Neural progenitor cell (in vitro differentiated cells): Measurements from ENCODE around the gene CD28. TPM values are rescaled to one million over a fixed set of nuclear protein-coding genes. Genes with fewer than 3 reads are reported as not detected.

Experiments used
- DNase-seq: peaks from one replicate; pipeline ENCODE4 v3.0.0-alpha.2; 2016; ENCODE audit warnings: low spot score
- H2AFZ ChIP-seq: fragments of 200-600 bp; sonication (generic); replicated peaks from 2 replicates; pipeline ENCODE4 v1.6.1; 2016; ENCODE audit warnings: antibody characterized with exemption
- H3F3A ChIP-seq: fragments of 200-600 bp; sonication (generic); 2 replicates; pipeline ENCODE4 v1.6.1; 2016; ENCODE audit warnings: antibody characterized with exemption, low read depth
- H3K27ac ChIP-seq: fragments of 200-600 bp; sonication (generic); 2 replicates; pipeline ENCODE4 v1.5.1; 2016; ENCODE audit warnings: mild to moderate bottlenecking
- H3K27me3 ChIP-seq: fragments of 200-600 bp; sonication (generic); 2 replicates; pipeline ENCODE4 v1.6.1; 2016; ENCODE audit warnings: mild to moderate bottlenecking, moderate library complexity
- H3K36me3 ChIP-seq: fragments of 200-600 bp; sonication (generic); 2 replicates; pipeline ENCODE4 v1.5.1; 2016
- H3K4me1 ChIP-seq: fragments of 200-600 bp; sonication (generic); 2 replicates; pipeline ENCODE4 v1.6.1; 2016; ENCODE audit warnings: mixed run types
- H3K4me2 ChIP-seq: fragments of 200-600 bp; sonication (generic); 2 replicates; pipeline ENCODE4 v1.6.1; 2016
- H3K4me3 ChIP-seq: fragments of 200-600 bp; sonication (generic); 2 replicates; pipeline ENCODE4 v1.5.1; 2016
- H3K79me2 ChIP-seq: fragments of 200-600 bp; sonication (generic); 2 replicates; pipeline ENCODE4 v1.6.1; 2016; ENCODE audit warnings: low read depth
- H3K9ac ChIP-seq: fragments of 200-600 bp; sonication (generic); 2 replicates; pipeline ENCODE4 v1.6.1; 2016
- H3K9me3 ChIP-seq: fragments of 200-600 bp; sonication (generic); 2 replicates; pipeline ENCODE4 v1.5.1; 2016; ENCODE audit warnings: low read depth
- H4K20me1 ChIP-seq: fragments of 200-600 bp; sonication (generic); 2 replicates; pipeline ENCODE4 v1.6.1; 2016; ENCODE audit warnings: low read depth
- H3K27ac Mint-ChIP-seq: 3 replicates; pipeline ENCODE4 v1.8.0; 2021; ENCODE audit warnings: mixed read lengths
- H3K27me3 Mint-ChIP-seq: 2 replicates; pipeline ENCODE4 v1.8.0; 2022; ENCODE audit warnings: low read depth, mild to moderate bottlenecking, inconsistent platforms, moderate library complexity, mixed read lengths; ENCODE audit not compliant: insufficient read depth
- H3K36me3 Mint-ChIP-seq: 3 replicates; pipeline ENCODE4 v1.8.0; 2021; ENCODE audit warnings: mixed read lengths
- H3K4me1 Mint-ChIP-seq: 3 replicates; pipeline ENCODE4 v1.8.0; 2021; ENCODE audit warnings: mixed read lengths
- H3K4me3 Mint-ChIP-seq: 3 replicates; pipeline ENCODE4 v1.8.0; 2021; ENCODE audit warnings: mild to moderate bottlenecking, moderate library complexity, mixed read lengths
- H3K9me3 Mint-ChIP-seq: 3 replicates; pipeline ENCODE4 v1.8.0; 2020; ENCODE audit warnings: mixed read lengths
- CTCF ChIP-seq: fragments of 200-600 bp; sonication (generic); IDR thresholded peaks from 2 replicates; pipeline ENCODE4 v1.5.1; 2017; ENCODE audit warnings: antibody characterized with exemption, mild to moderate bottlenecking
- EZH2 ChIP-seq: fragments of 200-600 bp; sonication (generic); IDR thresholded peaks from 2 replicates; pipeline ENCODE4 v1.6.1; 2017; ENCODE audit warnings: antibody characterized with exemption, mild to moderate bottlenecking, moderate library complexity
- EZH2phosphoT487 ChIP-seq: fragments of 200-600 bp; sonication (generic); IDR thresholded peaks from 2 replicates; pipeline ENCODE4 v1.6.1; 2017; ENCODE audit warnings: antibody characterized with exemption
- total RNA-seq: library from RNA; depleted of rRNA; stranded (reverse); fragments of >200 nt; gene quantifications from 2 replicates; pipeline ENCODE4 v1.2.3, GENCODE V29; 2015; ENCODE audit warnings: low replicate concordance

CD28 gene
- total RNA-seq, 1 donor from 2014 or later: not detected

GRCh38 chr2:203704430-203704829 is 2.0 kb upstream of the CD28 start:
- Mint-ChIP-seq H3K27ac (no peak overlapping the region), H3K4me1 (no peaks in the 10 kb centered on the region), H3K4me3 (no peak overlapping the region), H3K27me3 (peaks cover 5% of the 10 kb centered on the region), H3K36me3 (peaks cover 2% of the 10 kb centered on the region), H3K9me3 (peaks cover 19% of the 10 kb centered on the region)
- Histone ChIP-seq H3K4me1 (no peaks in the 10 kb centered on the region), H3K4me3 (no peak overlapping the region), H3K36me3 (no peaks in the 10 kb centered on the region), H3K9ac (no peak overlapping the region), H3K27me3 (no peaks in the 10 kb centered on the region), H3K79me2 (no peaks in the 10 kb centered on the region), H4K20me1 (no peaks in the 10 kb centered on the region), H3K9me3 (no peaks in the 10 kb centered on the region), H3K27ac (no peak overlapping the region), H2AFZ (no peak overlapping the region), H3K4me2 (no peak overlapping the region), H3F3A (no peaks in the 10 kb centered on the region)
- no peak for DNase-seq
- TF ChIP-seq EZH2phosphoT487: no peak
- no peak for TF ChIP-seq EZH2
- TF ChIP-seq CTCF: no peak

GRCh38 chr2:203705178-203705577 is 1.3 kb upstream of the CD28 start:
- Mint-ChIP-seq H3K27me3 (peaks cover 5% of the 10 kb centered on the region), H3K4me1 (no peaks in the 10 kb centered on the region), H3K4me3 (no peak overlapping the region), H3K9me3 (peaks cover 17% of the 10 kb centered on the region), H3K36me3 (peaks cover 2% of the 10 kb centered on the region), H3K27ac (no peak overlapping the region)
- Histone ChIP-seq H3K36me3 (no peaks in the 10 kb centered on the region), H3K79me2 (no peaks in the 10 kb centered on the region), H3K9me3 (no peaks in the 10 kb centered on the region), H4K20me1 (no peaks in the 10 kb centered on the region), H3K9ac (no peak overlapping the region), H3K27me3 (no peaks in the 10 kb centered on the region), H3K4me1 (no peaks in the 10 kb centered on the region), H3K4me3 (no peak overlapping the region), H3K27ac (no peak overlapping the region), H3F3A (no peaks in the 10 kb centered on the region), H3K4me2 (no peak overlapping the region), H2AFZ (peak overlapping the region; percentile 50)
- no peak for DNase-seq
- TF ChIP-seq CTCF: no peak
- TF ChIP-seq EZH2: no peak
- no peak for TF ChIP-seq EZH2phosphoT487

- Histone ChIP-seq H3K79me2 (no peaks in the 10 kb centered on the region), H2AFZ (no peak overlapping the region), H3K4me2 (no peak overlapping the region), H3K27ac (no peak overlapping the region), H3F3A (no peaks in the 10 kb centered on the region), H3K9ac (no peak overlapping the region), H3K4me1 (no peaks in the 10 kb centered on the region), H3K36me3 (no peaks in the 10 kb centered on the region), H4K20me1 (no peaks in the 10 kb centered on the region), H3K4me3 (no peak overlapping the region), H3K27me3 (no peaks in the 10 kb centered on the region), H3K9me3 (no peaks in the 10 kb centered on the region)
- Mint-ChIP-seq H3K4me3 (no peak overlapping the region), H3K27me3 (peaks cover 5% of the 10 kb centered on the region), H3K27ac (no peak overlapping the region), H3K4me1 (no peaks in the 10 kb centered on the region), H3K36me3 (no peaks in the 10 kb centered on the region), H3K9me3 (peaks cover 11% of the 10 kb centered on the region)
- DNase-seq: no peak
- TF ChIP-seq EZH2 (no peak), EZH2phosphoT487 (no peak), CTCF (no peak)
Observed at GRCh38 chr2:203707530-203707929, 1.1 kb downstream of the CD28 start.
